Tibial artery (tissue), 4 donors: ENCODE results near the gene MAP2K5.

ENCODE experiments used
- DNase-seq, 2 donors: peaks; one replicate each; pipeline ENCODE4 v3.0.0-alpha.2; 2019
- H3K27ac ChIP-seq, 2 donors: fragments of 200-600 bp; sonication (generic) in 1 of 2; 1 replicate in 1 of 2; 2 replicates in 1 of 2; pipeline ENCODE4 v1.5.1; 2018 to 2019; ENCODE audit warnings: mild to moderate bottlenecking in 1 of 2
- H3K27me3 ChIP-seq, 2 donors: fragments of 200-600 bp; sonication (generic) in 1 of 2; one replicate each; pipeline versions ENCODE4 v1.5.1 to v1.6.0; 2016 to 2019
- H3K36me3 ChIP-seq, 3 donors: fragments of 200-600 bp; sonication (generic) in 2 of 3; one replicate each; pipeline ENCODE4 v1.5.1; 2016 to 2019; ENCODE audit warnings: mild to moderate bottlenecking in 2 of 3
- H3K4me1 ChIP-seq, 4 donors: fragments of 200-600 bp; sonication (generic) in 2 of 4; 1 replicate in 3 of 4; 2 replicates in 1 of 4; pipeline ENCODE4 v1.5.1; 2016 to 2019
- H3K4me3 ChIP-seq, 2 donors: fragments of 200-600 bp; sonication (generic) in 1 of 2; 1 replicate in 1 of 2; 2 replicates in 1 of 2; pipeline ENCODE4 v1.5.1; 2018 to 2019; ENCODE audit warnings: mild to moderate bottlenecking in 2 of 2
- H3K9me3 ChIP-seq, 3 donors: fragments of 200-600 bp; sonication (generic) in 1 of 3; one replicate each; pipeline ENCODE4 v1.5.1; 2016 to 2019
- CTCF ChIP-seq, 2 experiments: fragments of 200-600 bp in 1 of 2; fragments of 450-650 bp in 1 of 2; IDR thresholded peaks; one replicate each; pipeline ENCODE4 v1.5.1; 2017 to 2019; ENCODE audit warnings: antibody characterized with exemption in 2 of 2, mild to moderate bottlenecking in 1 of 2, moderate library complexity in 1 of 2
- intact Hi-C: fragments of 100-400 bp; cut with DNase I; formaldehyde crosslinking; loops from one replicate; pipeline ENCODE4 v1.15.0; 2023; ENCODE audit warnings: low total_unique reads

The MAP2K5 gene

GRCh38 chr15:67824197-67824968 lies 281.9 kb downstream of the MAP2K5 start:
- intact Hi-C loops, result no loop called here
- H3K4me3 ChIP-seq, result no peak overlapping the region

GRCh38 chr15:67824976-67825880 lies 282.7 kb downstream of the MAP2K5 start, which contains the start of gene SKOR1:
Gene SKOR1, plus strand, starts transcription at chr15:67825509. Its CDS starts 94 bp downstream, at chr15:67825603.
- H3K4me1 ChIP-seq, result peaks cover 0 to 85% (median 63%) of the 10 kb centered on the region in 4 donors
- TF ChIP-seq CTCF (IDR thresholded peaks at IDR 0.05), result no peak
- no peaks in the 10 kb centered on the region for H3K9me3 ChIP-seq
- no peaks in the 10 kb centered on the region for H3K36me3 ChIP-seq
- no peak within 1 kb of the TSS for H3K27ac ChIP-seq
- peak in 1 of 2 donors; percentile 54 for DNase-seq
- peak within 1 kb of the TSS in 1 of 2 donors; percentile 22 for H3K4me3 ChIP-seq
- peaks cover 10 to 100% of the 10 kb centered on the region in 2 donors for H3K27me3 ChIP-seq
- intact Hi-C loops, result no loop called here

More at GRCh38 chr15:67824197-67824968, 281.9 kb downstream of the MAP2K5 start:
- no peak for TF ChIP-seq CTCF (IDR thresholded peaks at IDR 0.05)
- no peak overlapping the region for H3K27ac ChIP-seq
- H3K4me1 ChIP-seq, result peaks cover 0 to 86% (median 62%) of the 10 kb centered on the region in 4 donors
- no peaks in the 10 kb centered on the region for H3K36me3 ChIP-seq
- H3K9me3 ChIP-seq, result no peaks in the 10 kb centered on the region
- DNase-seq, result no peak
- peaks cover 10 to 100% of the 10 kb centered on the region in 2 donors for H3K27me3 ChIP-seq

GRCh38 chr15:67825881-67826716 lies 283.6 kb downstream of the MAP2K5 start:
- intact Hi-C loops, result no loop called here
- Histone ChIP-seq H3K27me3 (peaks cover 10 to 100% of the 10 kb centered on the region in 2 donors), H3K4me3 (peak overlapping the region in 1 of 2 donors; percentile 22), H3K36me3 (no peaks in the 10 kb centered on the region), H3K9me3 (no peaks in the 10 kb centered on the region), H3K27ac (no peak overlapping the region), H3K4me1 (peaks cover 0 to 77% (median 58%) of the 10 kb centered on the region in 4 donors)
- DNase-seq, result peak in 1 of 2 donors; percentile 55
- TF ChIP-seq CTCF (IDR thresholded peaks at IDR 0.05), result no peak

- no peaks in the 10 kb centered on the region for H3K36me3 ChIP-seq
- H3K27ac ChIP-seq, result no peak overlapping the region
- H3K4me3 ChIP-seq, result no peak overlapping the region
- TF ChIP-seq CTCF (IDR thresholded peaks at IDR 0.05), result no peak
- intact Hi-C loops, result no loop called here
- H3K9me3 ChIP-seq, result no peaks in the 10 kb centered on the region
- H3K4me1 ChIP-seq, result peaks cover 0 to 74% (median 57%) of the 10 kb centered on the region in 4 donors
- DNase-seq, result peak in 1 of 2 donors; percentile 50
- H3K27me3 ChIP-seq, result peaks cover 10 to 100% of the 10 kb centered on the region in 2 donors
These were observed 284.4 kb downstream of the MAP2K5 start for GRCh38 chr15:67826717-67827561.
